ENCODE results near the gene DEFB121.
"Not testable (repeated sequence)": the region's sequence is repeated elsewhere in the genome, so short reads cannot be mapped to it uniquely, and the experiment has no call there.

Gene DEFB121, protein sequence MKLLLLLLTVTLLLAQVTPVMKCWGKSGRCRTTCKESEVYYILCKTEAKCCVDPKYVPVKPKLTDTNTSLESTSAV

DNA sequence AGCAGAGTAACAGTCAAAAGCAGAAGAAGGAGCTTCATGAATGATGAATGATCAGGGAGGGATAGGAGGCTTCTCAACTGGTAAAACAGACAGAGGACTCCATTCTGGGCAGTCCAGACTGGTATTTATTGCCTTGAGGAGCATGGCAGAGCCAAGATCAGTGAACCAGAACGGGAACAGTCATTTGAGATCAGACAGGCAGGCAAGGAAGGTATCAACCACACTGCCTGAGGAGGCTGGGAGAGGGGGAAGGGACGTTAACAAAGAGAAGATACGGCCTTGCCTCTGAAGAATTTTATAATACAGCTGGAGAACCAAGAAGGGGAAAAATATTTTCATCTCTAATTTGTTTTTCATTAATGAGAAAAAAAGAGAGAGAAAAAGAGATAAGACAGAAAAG is at the start of gene DEFB121:
TSS of gene DEFB121 (minus strand) at position 101 of the 400 bp plus-strand sequence. CDS start at position 38, 63 bp downstream.
- DNase-seq (ENCODE audit: low spot score) = no peak

DNA sequence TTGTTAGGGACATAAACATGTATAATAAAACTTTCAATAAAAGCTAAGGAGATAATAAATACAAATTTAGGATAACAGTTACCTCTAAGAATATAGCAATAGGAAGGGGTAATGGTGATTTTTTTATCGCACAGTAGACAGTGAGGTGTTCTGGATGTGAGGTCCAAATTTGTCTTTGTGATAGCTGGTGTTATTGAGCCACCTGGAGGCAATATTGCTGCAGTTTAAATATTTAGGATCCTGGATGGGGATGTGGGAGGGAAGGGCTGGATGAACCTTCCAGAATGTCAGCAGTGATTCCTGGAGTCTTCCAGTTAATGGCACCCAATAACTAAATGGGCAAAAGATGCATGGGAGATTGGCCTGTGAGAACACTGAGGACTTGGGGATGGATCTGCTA is 48.3 kb upstream of the DEFB121 start:
- DNase-seq (ENCODE audit: low spot score) = no peak

- DNase-seq (ENCODE audit: low spot score) = no peak
These were observed 46.6 kb upstream of the DEFB121 start for GRCh38 chr20:31452575-31452974.

GRCh38 chr20:31449511-31450414 is 43.7 kb upstream of the DEFB121 start:
- DNase-seq (ENCODE audit: low spot score) = no peak

- no peak for DNase-seq (ENCODE audit: low spot score)
These were observed 40.2 kb upstream of the DEFB121 start for GRCh38 chr20:31446084-31446819.

- no peak for DNase-seq (ENCODE audit: low spot score)
These were observed 34.1 kb upstream of the DEFB121 start, which contains the start of gene DEFB123 for GRCh38 chr20:31440012-31440659. TSS of gene DEFB123 (plus strand) at chr20:31440632. CDS start at chr20:31440699, 67 bp downstream.

DNA sequence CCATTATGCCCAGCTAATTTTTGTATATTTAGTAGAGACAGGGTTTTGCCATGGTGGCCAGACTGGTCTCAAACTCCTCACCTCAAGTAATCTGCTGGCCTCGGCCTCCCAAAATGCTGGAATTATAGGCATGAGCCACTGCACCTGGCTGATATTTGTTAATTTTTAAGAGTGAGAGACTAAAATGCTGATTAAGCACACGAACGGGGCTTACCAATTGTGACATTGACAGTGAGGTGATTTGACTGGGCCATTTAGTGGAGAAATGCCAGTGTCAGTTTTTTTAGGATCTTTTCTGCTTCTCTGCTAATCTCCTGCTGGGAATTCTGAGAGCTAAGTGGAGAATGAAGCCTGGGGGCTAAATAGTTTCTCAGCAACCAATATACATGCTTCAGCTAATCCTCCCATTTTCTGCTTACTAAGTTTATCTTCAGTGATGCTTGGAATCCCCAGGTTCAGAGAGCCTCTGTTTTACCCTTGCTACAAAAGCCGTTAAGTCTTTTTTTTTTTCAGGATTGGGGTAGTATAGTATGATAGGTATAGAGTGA is 24.6 kb upstream of the DEFB121 start:
- no peak for DNase-seq (ENCODE audit: low spot score)

- DNase-seq (ENCODE audit: low spot score) = not testable (repeated sequence)
These were observed 21.6 kb upstream of the DEFB121 start for GRCh38 chr20:31427576-31427975.

DNA sequence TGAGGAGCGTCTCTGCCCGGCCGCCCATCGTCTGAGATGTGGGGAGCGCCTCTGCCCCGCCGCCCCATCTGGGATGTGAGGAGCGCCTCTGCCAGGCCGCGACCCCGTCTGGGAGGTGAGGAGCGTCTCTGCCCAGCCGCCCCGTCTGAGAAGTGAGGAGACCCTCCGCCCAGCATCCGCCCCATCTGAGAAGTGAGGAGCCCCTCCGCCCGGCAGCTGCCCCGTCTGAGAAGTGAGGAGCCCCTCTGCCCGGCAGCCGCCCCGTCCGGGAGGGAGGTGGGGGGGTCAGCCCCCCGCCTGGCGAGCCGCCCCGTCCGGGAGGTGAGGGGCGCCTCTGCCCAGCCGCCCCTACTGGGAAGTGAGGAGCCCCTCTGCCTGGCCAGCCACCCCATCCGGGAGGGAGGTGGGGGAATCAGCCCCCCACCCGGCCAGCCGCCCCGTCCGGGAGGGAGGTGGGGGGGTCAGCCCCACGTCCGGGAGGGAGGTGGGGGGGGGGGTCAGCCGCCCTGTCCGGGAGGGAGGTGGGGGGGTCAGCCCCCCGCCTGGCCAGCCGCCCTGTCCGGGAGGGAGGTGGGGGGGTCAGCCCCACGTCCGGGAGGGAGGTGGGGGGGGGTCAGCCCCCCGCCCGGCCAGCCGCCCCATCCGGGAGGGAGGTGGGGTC is 21.0 kb upstream of the DEFB121 start:
- DNase-seq (ENCODE audit: low spot score) = not testable (repeated sequence)

- no peak for DNase-seq (ENCODE audit: low spot score)
These were observed 19.8 kb upstream of the DEFB121 start for GRCh38 chr20:31425797-31426196.

- DNase-seq (ENCODE audit: low spot score) = no peak
These were observed 12.3 kb upstream of the DEFB121 start for GRCh38 chr20:31418307-31418706.

DNA sequence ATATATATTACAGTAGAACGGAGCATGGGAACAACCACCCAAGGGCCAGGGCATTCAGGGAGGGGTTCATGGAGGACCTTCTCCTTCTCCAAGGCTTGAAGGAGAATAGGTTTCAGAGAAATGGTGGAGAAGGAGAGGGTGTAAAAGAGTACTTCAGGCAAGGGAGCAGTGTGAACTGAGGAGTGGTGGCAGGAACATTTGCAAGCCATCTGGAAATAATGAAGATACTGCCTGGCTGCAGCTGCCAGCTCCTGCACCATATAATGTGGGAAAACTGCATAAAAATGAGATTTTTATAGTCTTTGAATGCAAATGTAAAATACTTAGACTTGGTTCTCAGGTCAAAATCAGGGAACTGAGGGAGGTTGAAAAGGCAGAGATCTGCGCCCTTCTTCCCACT is 9.6 kb upstream of the DEFB121 start:
- no peak for DNase-seq (ENCODE audit: low spot score)

GRCh38 chr20:31414381-31414780 is 8.4 kb upstream of the DEFB121 start:
- DNase-seq (ENCODE audit: low spot score) = no peak

DNA sequence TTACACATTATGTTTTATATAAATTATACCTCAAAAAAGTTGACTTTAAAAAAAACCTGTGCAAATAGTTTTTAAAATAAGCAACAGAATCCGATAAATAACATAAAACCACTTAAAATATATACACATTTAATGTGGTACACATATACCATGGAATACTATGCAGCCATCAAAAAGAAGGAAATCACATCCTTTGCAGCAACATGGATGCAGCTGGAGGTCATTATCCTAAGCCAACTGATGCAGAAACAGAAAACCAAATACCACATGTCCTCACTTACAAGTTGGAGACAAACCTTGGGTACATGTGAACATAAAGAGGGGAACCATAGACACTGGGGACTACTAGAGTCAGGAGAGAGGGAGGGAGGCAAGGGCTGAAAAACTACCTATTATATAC is 4.0 kb upstream of the DEFB121 start:
- DNase-seq (ENCODE audit: low spot score) = no peak

DNA sequence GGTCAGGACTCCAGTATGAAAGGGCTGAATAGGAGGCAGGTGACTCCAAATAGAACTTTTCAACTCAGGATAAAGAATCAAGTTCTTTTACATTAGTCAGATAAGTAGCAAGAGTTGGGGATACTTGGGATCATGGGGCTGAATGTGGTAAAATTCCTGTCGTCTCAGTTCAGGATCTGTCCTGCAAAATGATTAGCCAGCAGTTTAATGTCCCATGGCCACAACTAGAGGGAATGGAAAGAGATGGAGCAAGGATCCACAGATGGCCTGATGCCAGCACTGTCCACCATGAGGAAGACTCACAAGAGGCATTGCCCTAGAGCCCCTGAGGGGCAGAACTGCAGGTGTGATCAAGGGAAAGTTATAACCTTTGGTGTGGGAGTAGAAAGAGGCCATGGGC is 2.1 kb downstream of the DEFB121 start:
- no peak for DNase-seq (ENCODE audit: low spot score)

DNA sequence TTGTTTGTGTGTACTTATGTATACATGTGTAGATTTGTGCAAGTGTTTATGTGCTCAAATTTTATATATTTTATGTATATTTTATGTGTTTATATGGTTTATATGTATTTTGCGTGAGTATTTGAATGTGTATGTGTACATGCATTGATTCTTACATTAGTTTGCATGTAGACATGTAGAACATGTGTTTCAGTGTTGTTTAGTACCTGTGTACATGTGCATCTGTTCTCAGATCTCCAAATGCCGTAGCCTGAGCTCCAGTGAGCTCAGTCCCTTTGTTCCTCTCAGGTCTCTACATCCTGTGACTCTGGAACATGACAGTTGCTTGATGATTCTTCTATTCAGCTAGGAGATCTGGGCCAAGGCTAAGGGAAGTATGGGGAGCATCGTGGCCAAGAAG is 11.1 kb downstream of the DEFB121 start:
- no peak for DNase-seq (ENCODE audit: low spot score)

DNA sequence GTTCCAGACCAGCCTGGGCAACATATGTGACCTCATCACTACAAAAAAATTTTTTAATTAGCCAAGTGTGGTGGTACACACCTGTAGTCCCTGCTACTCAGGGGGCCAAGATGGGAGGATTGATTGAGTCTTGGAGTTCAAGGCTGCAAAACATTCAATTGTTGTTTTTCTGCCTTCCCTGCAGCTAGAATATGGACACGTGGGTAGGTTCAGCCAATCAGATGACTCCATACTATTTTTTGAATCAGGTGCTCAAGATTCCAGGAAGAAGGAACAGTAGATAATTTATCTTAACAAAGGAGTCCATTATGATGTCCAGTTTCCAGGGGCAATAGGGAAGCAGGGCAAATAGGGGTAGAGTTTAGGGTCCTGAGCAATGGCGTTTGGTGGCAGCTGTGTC is 13.2 kb downstream of the DEFB121 start:
- DNase-seq (ENCODE audit: low spot score) = no peak

GRCh38 chr20:31390490-31390889 is 15.5 kb downstream of the DEFB121 start, which contains the start of gene DEFB119:
TSS of gene DEFB119 (minus strand) at chr20:31390590. CDS start at chr20:31390483, 107 bp downstream.
- DNase-seq (ENCODE audit: low spot score) = no peak

DNA sequence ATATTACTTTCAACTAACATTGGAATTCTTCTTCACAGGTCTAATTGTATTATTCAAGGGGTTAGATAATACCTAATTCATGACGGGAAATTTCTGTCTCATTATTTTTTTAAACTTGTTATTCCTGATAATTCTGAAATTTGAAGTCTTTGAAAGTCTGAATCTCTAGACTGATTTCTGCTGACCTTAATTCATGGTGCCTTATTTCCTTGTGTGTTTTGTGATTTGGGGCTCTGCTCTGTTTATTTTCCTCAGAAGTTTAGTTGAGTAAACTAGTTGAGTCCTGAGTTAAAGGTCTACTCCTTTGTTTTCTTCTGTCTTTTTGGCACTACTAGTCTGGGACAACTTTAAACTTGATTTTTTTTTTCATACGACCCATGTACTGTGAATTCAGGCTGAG is 31.7 kb downstream of the DEFB121 start:
- DNase-seq (ENCODE audit: low spot score) = no peak

GRCh38 chr20:31368301-31368700 is 37.7 kb downstream of the DEFB121 start, which contains the start of gene DEFB118:
TSS of gene DEFB118 (plus strand) at chr20:31368601. CDS start at chr20:31368651, 50 bp downstream.
- no peak for DNase-seq (ENCODE audit: low spot score)

- not testable (repeated sequence) for DNase-seq (ENCODE audit: low spot score)
These were observed 41.7 kb downstream of the DEFB121 start for GRCh38 chr20:31364272-31364671.

Data from pons (tissue), 1 donor.